22Rv1 (cell line): ENCODE data around the gene SOCS6.

ENCODE experiments used
- ZFX ChIP-seq: fragments of 450-650 bp; IDR thresholded peaks from 2 replicates; pipeline ENCODE4 v1.6.1; 2017; ENCODE audit warnings: antibody characterized with exemption, borderline replicate concordance
- TF ChIP-seq, protein P1 (sequence below): fragments of 450-650 bp; IDR thresholded peaks from 2 replicates; pipeline ENCODE4 v1.5.1; 2017; ENCODE audit warnings: mild to moderate bottlenecking

DNA sequence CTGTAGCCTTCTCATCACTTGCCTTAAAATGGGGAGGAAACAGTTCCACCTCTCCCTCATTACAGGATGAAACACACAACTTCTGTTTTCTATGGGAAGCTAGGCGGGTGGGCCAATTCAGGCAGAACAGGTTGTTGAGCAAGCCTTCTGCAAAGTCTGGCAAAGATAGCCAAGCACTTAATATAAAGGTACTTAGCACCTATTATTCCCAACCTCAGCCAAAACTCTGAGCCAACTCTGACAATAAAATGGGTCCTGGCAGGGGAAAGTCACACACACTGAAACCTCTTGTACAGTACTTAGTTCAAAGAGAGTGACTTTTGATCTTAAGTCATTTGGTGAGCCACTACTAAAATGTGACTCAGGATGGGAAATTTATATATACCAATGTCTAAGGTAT, 15.8 kb upstream of the SOCS6 start:
- TF ChIP-seq, protein P1, sequence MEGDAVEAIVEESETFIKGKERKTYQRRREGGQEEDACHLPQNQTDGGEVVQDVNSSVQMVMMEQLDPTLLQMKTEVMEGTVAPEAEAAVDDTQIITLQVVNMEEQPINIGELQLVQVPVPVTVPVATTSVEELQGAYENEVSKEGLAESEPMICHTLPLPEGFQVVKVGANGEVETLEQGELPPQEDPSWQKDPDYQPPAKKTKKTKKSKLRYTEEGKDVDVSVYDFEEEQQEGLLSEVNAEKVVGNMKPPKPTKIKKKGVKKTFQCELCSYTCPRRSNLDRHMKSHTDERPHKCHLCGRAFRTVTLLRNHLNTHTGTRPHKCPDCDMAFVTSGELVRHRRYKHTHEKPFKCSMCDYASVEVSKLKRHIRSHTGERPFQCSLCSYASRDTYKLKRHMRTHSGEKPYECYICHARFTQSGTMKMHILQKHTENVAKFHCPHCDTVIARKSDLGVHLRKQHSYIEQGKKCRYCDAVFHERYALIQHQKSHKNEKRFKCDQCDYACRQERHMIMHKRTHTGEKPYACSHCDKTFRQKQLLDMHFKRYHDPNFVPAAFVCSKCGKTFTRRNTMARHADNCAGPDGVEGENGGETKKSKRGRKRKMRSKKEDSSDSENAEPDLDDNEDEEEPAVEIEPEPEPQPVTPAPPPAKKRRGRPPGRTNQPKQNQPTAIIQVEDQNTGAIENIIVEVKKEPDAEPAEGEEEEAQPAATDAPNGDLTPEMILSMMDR, result no peak
- no peak for TF ChIP-seq ZFX
